ENCODE results near the gene SLC6A18.
"Not testable (repeated sequence)": the region's sequence is repeated elsewhere in the genome, so short reads cannot be mapped to it uniquely, and the experiment has no call there.

Gene SLC6A18

GRCh38 chr5:1226231-1226630, 1.1 kb downstream of the SLC6A18 start:
- peaks cover 52% of the 10 kb centered on the region for H3K4me1 Mint-ChIP-seq
- TF ChIP-seq CTCF (IDR thresholded peaks at IDR 0.05) = no peak
- DNase-seq = peak; percentile 35
- no peaks in the 10 kb centered on the region for H3K36me3 Mint-ChIP-seq (ENCODE audit: low read depth)
- H3K4me3 Mint-ChIP-seq = no peak overlapping the region
- no peak overlapping the region for H3K27ac Mint-ChIP-seq
- peaks cover 10% of the 10 kb centered on the region for H3K27me3 Mint-ChIP-seq (ENCODE audit: low read depth, poor library complexity)
- H3K9me3 Mint-ChIP-seq = no peaks in the 10 kb centered on the region

DNA sequence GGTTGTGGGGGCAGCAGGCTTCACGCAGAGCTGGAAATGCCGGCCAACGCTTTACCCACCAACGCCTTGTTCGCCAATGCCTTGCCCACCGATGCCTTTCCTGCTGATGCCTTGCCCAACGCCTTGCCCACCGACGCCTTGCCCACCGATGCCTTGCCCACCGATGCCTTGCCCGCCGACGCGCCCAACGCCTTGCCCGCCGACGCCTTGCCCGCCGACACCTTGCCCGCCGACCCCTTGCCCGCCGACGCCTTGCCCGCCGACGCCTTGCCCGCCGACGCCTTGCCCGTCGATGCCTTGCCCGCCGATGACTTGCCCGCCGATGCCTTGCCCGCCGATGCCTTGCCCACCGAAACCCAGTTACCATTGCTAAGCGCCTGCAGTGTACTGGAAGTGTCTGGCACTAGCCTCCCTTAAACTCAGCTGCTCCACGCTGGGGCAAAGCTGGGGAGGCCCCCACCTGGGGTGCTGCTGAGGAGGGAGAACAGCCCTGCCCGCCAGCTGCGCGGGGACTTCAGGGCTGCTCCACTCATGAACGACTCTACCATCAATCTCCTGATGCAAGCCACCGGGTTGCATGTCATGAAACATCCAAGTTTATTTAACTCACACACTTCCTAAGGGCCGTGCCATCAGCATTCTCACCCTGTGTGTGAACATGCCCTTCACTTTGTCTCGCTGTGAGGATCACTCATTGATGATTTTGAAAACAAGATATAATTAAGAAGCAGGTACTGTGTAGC, 1.8 kb downstream of the SLC6A18 start:
- H3K4me3 Mint-ChIP-seq = peak overlapping the region; percentile 60
- H3K36me3 Mint-ChIP-seq (ENCODE audit: low read depth) = no peaks in the 10 kb centered on the region
- H3K4me1 Mint-ChIP-seq = peaks cover 52% of the 10 kb centered on the region
- H3K27me3 Mint-ChIP-seq (ENCODE audit: low read depth, poor library complexity) = peaks cover 10% of the 10 kb centered on the region
- peak; percentile 22 for DNase-seq
- H3K27ac Mint-ChIP-seq = no peak overlapping the region
- no peaks in the 10 kb centered on the region for H3K9me3 Mint-ChIP-seq
- TF ChIP-seq CTCF (IDR thresholded peaks at IDR 0.05) = no peak

- Mint-ChIP-seq H3K9me3 (no peaks in the 10 kb centered on the region), H3K27ac (peak overlapping the region; percentile 6), H3K27me3 (ENCODE audit: low read depth, poor library complexity) (peaks cover 10% of the 10 kb centered on the region), H3K36me3 (ENCODE audit: low read depth) (no peaks in the 10 kb centered on the region), H3K4me1 (peaks cover 52% of the 10 kb centered on the region), H3K4me3 (peak overlapping the region; percentile 60)
- DNase-seq = peak; percentile 82
- TF ChIP-seq CTCF (IDR thresholded peaks at IDR 0.05) = no peak
These were observed 2.5 kb downstream of the SLC6A18 start for GRCh38 chr5:1227667-1228066.

- Mint-ChIP-seq H3K36me3 (ENCODE audit: low read depth) (no peaks in the 10 kb centered on the region), H3K27me3 (ENCODE audit: low read depth, poor library complexity) (peaks cover 10% of the 10 kb centered on the region), H3K27ac (no peak overlapping the region), H3K9me3 (no peaks in the 10 kb centered on the region), H3K4me1 (peaks cover 52% of the 10 kb centered on the region), H3K4me3 (peak overlapping the region; percentile 60)
- DNase-seq = no peak
- no peak for TF ChIP-seq CTCF (IDR thresholded peaks at IDR 0.05)
These were observed 2.9 kb downstream of the SLC6A18 start for GRCh38 chr5:1228120-1228519.

DNA sequence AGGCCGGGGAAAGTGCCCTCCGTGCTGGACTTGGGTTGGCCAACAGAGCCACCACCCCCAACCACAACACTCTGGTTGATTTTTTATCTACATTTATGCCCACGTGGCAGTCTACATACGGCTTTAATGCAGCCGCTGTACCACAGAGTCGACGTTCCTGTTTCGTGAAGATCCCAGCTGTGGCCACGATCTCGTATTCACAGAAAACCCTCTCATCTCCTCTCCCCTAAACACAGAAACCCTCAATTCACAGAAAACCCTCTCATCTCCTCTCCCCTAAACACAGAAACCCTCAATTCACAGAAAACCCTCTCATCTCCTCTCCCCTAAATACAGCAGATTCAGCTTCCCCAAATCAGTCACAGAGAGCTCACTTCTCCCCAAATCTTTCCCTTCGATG, 3.8 kb downstream of the SLC6A18 start:
- not testable (repeated sequence) for H3K36me3 Mint-ChIP-seq (ENCODE audit: low read depth); H3K27ac Mint-ChIP-seq; H3K9me3 Mint-ChIP-seq; DNase-seq
- Mint-ChIP-seq H3K27me3 (ENCODE audit: low read depth, poor library complexity) (peaks cover 10% of the 10 kb centered on the region), H3K4me3 (peak overlapping the region; percentile 45), H3K4me1 (peaks cover 52% of the 10 kb centered on the region)

DNA sequence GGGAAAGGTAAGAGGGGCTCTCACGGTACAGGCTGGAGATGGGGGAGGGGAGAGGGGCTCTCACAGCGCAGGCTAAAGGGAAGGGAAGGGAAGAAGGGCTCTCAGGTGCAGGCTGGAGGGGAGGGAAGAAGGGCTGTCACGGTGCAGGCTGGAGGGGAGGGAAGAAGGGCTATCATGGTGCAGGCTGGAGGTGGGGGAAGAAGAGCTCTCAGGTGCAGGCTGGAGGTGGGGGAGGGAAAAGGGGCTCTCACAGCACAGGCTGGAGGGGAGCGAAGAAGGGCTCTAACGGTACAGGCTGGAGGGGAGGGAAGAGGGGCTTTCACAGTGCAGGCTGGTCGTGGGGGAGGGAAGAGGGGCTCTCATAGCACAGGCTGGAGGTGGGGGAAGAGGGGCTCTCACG, 4.6 kb downstream of the SLC6A18 start:
- H3K9me3 Mint-ChIP-seq = peaks cover 2% of the 10 kb centered on the region
- TF ChIP-seq CTCF (IDR thresholded peaks at IDR 0.05) = no peak
- peaks cover 52% of the 10 kb centered on the region for H3K4me1 Mint-ChIP-seq
- peak overlapping the region; percentile 42 for H3K4me3 Mint-ChIP-seq
- H3K27ac Mint-ChIP-seq = no peak overlapping the region
- no peaks in the 10 kb centered on the region for H3K36me3 Mint-ChIP-seq (ENCODE audit: low read depth)
- H3K27me3 Mint-ChIP-seq (ENCODE audit: low read depth, poor library complexity) = peaks cover 10% of the 10 kb centered on the region
- no peak for DNase-seq

All from nephron progenitor cell (in vitro differentiated cells).